Stomach (tissue), 4 donors: ENCODE results near the gene BNC2.

ENCODE experiments used
- CTCF ChIP-seq, 7 experiments: fragments of 450-650 bp in 4 of 7; fragments of 200-600 bp in 3 of 7; sonication (generic) in 3 of 7; IDR thresholded peaks; one replicate each; pipeline ENCODE4 v1.5.1; 2016 to 2019; ENCODE audit warnings: antibody characterized with exemption in 7 of 7, control low read depth in 2 of 7, mild to moderate bottlenecking in 1 of 7
- EP300 ChIP-seq: sonication (generic); formaldehyde crosslinking; IDR thresholded peaks from one replicate; pipeline ENCODE4 v1.6.1; 2017; ENCODE audit warnings: antibody characterized with exemption
- POLR2A ChIP-seq, 4 donors: fragments of 450-650 bp; IDR thresholded peaks; one replicate each; pipeline ENCODE4 v1.6.1; 2016; ENCODE audit warnings: antibody characterized with exemption in 4 of 4, control low read depth in 2 of 4, mild to moderate bottlenecking in 1 of 4, moderate library complexity in 1 of 4
- POLR2AphosphoS5 ChIP-seq, 3 donors: sonication (generic); formaldehyde crosslinking; IDR thresholded peaks; one replicate each; pipeline ENCODE4 v1.6.1; 2016; ENCODE audit warnings: antibody characterized with exemption in 3 of 3

GRCh38 chr9:16823906-16824305, 46.6 kb downstream of the BNC2 start:
- no peak for TF ChIP-seq CTCF (IDR thresholded peaks at IDR 0.05)
- no peak for TF ChIP-seq EP300
- no peak for TF ChIP-seq POLR2A (IDR thresholded peaks at IDR 0.05)
- TF ChIP-seq POLR2AphosphoS5 (IDR thresholded peaks at IDR 0.05) = no peak
